Keratinocyte (primary cell): ENCODE measurements around the gene TRAF3IP1. TPM values are rescaled to one million over a fixed set of nuclear protein-coding genes. Genes with fewer than 3 reads are reported as not detected.

Source experiments
- DNase-seq: peaks from one replicate; pipeline ENCODE4 v3.0.0-alpha.2; 2011; ENCODE audit warnings: low read depth, missing footprints, low spot score
- FAIRE-seq: peaks from 2 replicates; lab custom pipeline; 2011; peaks lifted over from hg19 to GRCh38; lab: Jason Lieb, UNC
- H2AFZ ChIP-seq: 2 replicates; pipeline ENCODE4 v1.6.0; 2012; ENCODE audit warnings: low read length, control low read depth, inconsistent platforms; ENCODE audit not compliant: control insufficient read depth
- H3K27ac ChIP-seq: 2 replicates; pipeline ENCODE4 v1.5.1; 2011; ENCODE audit warnings: low read length; ENCODE audit not compliant: control insufficient read depth, insufficient read depth
- H3K27me3 ChIP-seq: 3 replicates; pipeline ENCODE4 v1.6.0; 2011; ENCODE audit warnings: low read length; ENCODE audit not compliant: control insufficient read depth, insufficient read depth; ENCODE audit errors: extremely low read depth
- H3K36me3 ChIP-seq, 2 experiments: 2 replicates in 1 of 2; 3 replicates in 1 of 2; pipeline ENCODE4 v1.5.1; 2011; ENCODE audit warnings: low read length in 2 of 2, mild to moderate bottlenecking in 1 of 2; ENCODE audit not compliant: control insufficient read depth in 2 of 2, insufficient read depth in 2 of 2; ENCODE audit errors: extremely low read depth in 1 of 2
- H3K4me1 ChIP-seq: 3 replicates; pipeline ENCODE4 v1.5.1; 2011; ENCODE audit warnings: low read length; ENCODE audit not compliant: control insufficient read depth, insufficient read depth; ENCODE audit errors: extremely low read depth
- H3K4me2 ChIP-seq: 3 replicates; pipeline ENCODE4 v1.6.0; 2011; ENCODE audit warnings: low read depth, low read length; ENCODE audit not compliant: control insufficient read depth, insufficient read depth; ENCODE audit errors: extremely low read depth
- H3K4me3 ChIP-seq, 3 experiments: fragments of 200-600 bp in 1 of 3; sonication (generic) in 1 of 3; 2 replicates in 2 of 3; 3 replicates in 1 of 3; pipeline ENCODE4 v1.5.1; 2011 to 2016; ENCODE audit warnings: low read length in 3 of 3, mild to moderate bottlenecking in 3 of 3, control low read depth in 2 of 3, inconsistent platforms in 1 of 3, low read depth in 1 of 3, mixed read lengths in 1 of 3, mixed run types in 1 of 3, moderate library complexity in 1 of 3; ENCODE audit not compliant: control insufficient read depth in 2 of 3, insufficient read depth in 2 of 3; ENCODE audit errors: extremely low read depth in 1 of 3
- H3K79me2 ChIP-seq: 2 replicates; pipeline ENCODE4 v1.6.0; 2012; ENCODE audit warnings: low read length; ENCODE audit not compliant: control insufficient read depth, insufficient read depth
- H3K9ac ChIP-seq: 3 replicates; pipeline ENCODE4 v1.6.0; 2011; ENCODE audit warnings: low read length; ENCODE audit not compliant: control insufficient read depth, insufficient read depth; ENCODE audit errors: extremely low read depth
- H3K9me1 ChIP-seq: 3 replicates; pipeline ENCODE4 v1.6.0; 2011; ENCODE audit warnings: low read length; ENCODE audit not compliant: control insufficient read depth, insufficient read depth; ENCODE audit errors: extremely low read depth
- H3K9me3 ChIP-seq: 2 replicates; pipeline ENCODE4 v1.5.1; 2012; ENCODE audit warnings: low read depth, low read length; ENCODE audit not compliant: control insufficient read depth
- H4K20me1 ChIP-seq: 3 replicates; pipeline ENCODE4 v1.6.0; 2011; ENCODE audit warnings: low read length; ENCODE audit not compliant: control insufficient read depth, insufficient read depth; ENCODE audit errors: extremely low read depth
- CTCF ChIP-seq, 3 experiments: IDR thresholded peaks in 1 of 3; conservative IDR thresholded peaks in 1 of 3; optimal IDR thresholded peaks in 1 of 3; 2 replicates in 2 of 3; 3 replicates in 1 of 3; pipeline versions ENCODE3 to v1.5.1; 2011; ENCODE audit warnings: low read length in 3 of 3, mild to moderate bottlenecking in 3 of 3, moderate library complexity in 2 of 3, control low read depth in 1 of 3, inconsistent platforms in 1 of 3; ENCODE audit not compliant: insufficient read depth in 2 of 3; ENCODE audit errors: extremely low read depth in 1 of 3
- EZH2 ChIP-seq: IDR thresholded peaks from one replicate; pipeline ENCODE4 v1.6.1; 2012; ENCODE audit warnings: inconsistent platforms, mild to moderate bottlenecking, low read length, moderate library complexity
- dilution Hi-C: fragments of 300-500 bp; cut with MboI; formaldehyde crosslinking; loops from one replicate; pipeline ENCODE4 v1.7.0; 2020; ENCODE audit warnings: low sequenced_read_pairs; ENCODE audit not compliant: extremely low pct_ligation_motif_present
- polyA plus RNA-seq, 5 experiments: library from polyadenylated mRNA; depleted of rRNA in 3 of 5; stranded (reverse) in 3 of 5; stranded (forward) in 1 of 5; unstranded in 1 of 5; fragments of >200 nt; gene quantifications; 1 replicate in 1 of 5; 2 replicates in 3 of 5; 3 replicates in 1 of 5; pipeline versions ENCODE4 v1.2.1 to v1.2.3, GENCODE V29; 2011 to 2012; ENCODE audit warnings: missing spikeins in 2 of 5, low read depth in 1 of 5, low replicate concordance in 1 of 5

Gene TRAF3IP1
- polyA plus RNA-seq, 1 donor (not counting 4 experiments of a cell fraction or from before 2014, with no cell fraction given), result 7.0 TPM

GRCh38 chr2:238339395-238339780 is 19.1 kb downstream of the TRAF3IP1 start:
- Histone ChIP-seq H3K27ac (peak overlapping the region; percentile 34), H3K27me3 (no peaks in the 10 kb centered on the region), H3K9me1 (no peaks in the 10 kb centered on the region), H3K79me2 (no peaks in the 10 kb centered on the region), H2AFZ (no peak overlapping the region), H3K4me1 (peaks cover 8% of the 10 kb centered on the region), H3K9ac (peak overlapping the region; percentile 16), H3K4me3 (no peak overlapping the region), H3K4me2 (no peak overlapping the region), H4K20me1 (no peaks in the 10 kb centered on the region), H3K36me3 (peaks cover 3 to 4% of the 10 kb centered on the region in 2 experiments), H3K9me3 (no peaks in the 10 kb centered on the region)
- no peak for FAIRE-seq
- dilution Hi-C loops, result no loop called here
- peak; percentile 15 for DNase-seq
- TF ChIP-seq CTCF (optimal IDR thresholded peaks at IDR 0.05 in 1 of 3, IDR thresholded peaks at IDR 0.05 in 1 of 3, conservative IDR thresholded peaks at IDR 0.05 in 1 of 3; ENCODE audit: extremely low read depth in 1 of 3, insufficient read depth in 2 of 3, low read length in 3 of 3) (no peak), EZH2 (no peak)

- peak overlapping the region; percentile 16 for H3K9ac ChIP-seq
- peak overlapping the region; percentile 34 for H3K27ac ChIP-seq
- H3K36me3 ChIP-seq, result peaks cover 1 to 3% of the 10 kb centered on the region in 2 experiments
- no peaks in the 10 kb centered on the region for H3K9me3 ChIP-seq
- FAIRE-seq, result peak; percentile 9
- no peaks in the 10 kb centered on the region for H3K9me1 ChIP-seq
- DNase-seq, result no peak
- H3K4me3 ChIP-seq, result no peak overlapping the region
- H3K27me3 ChIP-seq, result no peaks in the 10 kb centered on the region
- dilution Hi-C loops, result no loop called here
- H3K4me1 ChIP-seq, result peaks cover 8% of the 10 kb centered on the region
- no peaks in the 10 kb centered on the region for H3K79me2 ChIP-seq
- peak in 2 of 3 experiments; percentile 39 to 55 for TF ChIP-seq CTCF (optimal IDR thresholded peaks at IDR 0.05 in 1 of 3, IDR thresholded peaks at IDR 0.05 in 1 of 3, conservative IDR thresholded peaks at IDR 0.05 in 1 of 3; ENCODE audit: extremely low read depth in 1 of 3, insufficient read depth in 2 of 3, low read length in 3 of 3)
- TF ChIP-seq EZH2, result no peak
- no peak overlapping the region for H2AFZ ChIP-seq
- no peaks in the 10 kb centered on the region for H4K20me1 ChIP-seq
- no peak overlapping the region for H3K4me2 ChIP-seq
These were observed 19.5 kb downstream of the TRAF3IP1 start for GRCh38 chr2:238339814-238340213.
